HG03432 (cell line): ENCODE measurements around the gene UBA7.
"Not testable (repeated sequence)": the region's sequence is repeated elsewhere in the genome, so short reads cannot be mapped to it uniquely, and the experiment has no call there.

Source experiments
- ATAC-seq: cut with Tn5 transposase; IDR thresholded peaks from one replicate; pipeline ENCODE4 v1.9.1; 2021; ENCODE audit warnings: mild to moderate bottlenecking, moderate library complexity; ENCODE audit not compliant: unreplicated experiment

UBA7 gene

GRCh38 chr3:49786357-49787181 is 27.2 kb downstream of the UBA7 start, which contains the start of gene IP6K1:
Gene IP6K1 (minus strand): TSS chr3:49786542. CDS start chr3:49748040, 38,502 bp downstream.
- peak; percentile 97 for ATAC-seq

DNA sequence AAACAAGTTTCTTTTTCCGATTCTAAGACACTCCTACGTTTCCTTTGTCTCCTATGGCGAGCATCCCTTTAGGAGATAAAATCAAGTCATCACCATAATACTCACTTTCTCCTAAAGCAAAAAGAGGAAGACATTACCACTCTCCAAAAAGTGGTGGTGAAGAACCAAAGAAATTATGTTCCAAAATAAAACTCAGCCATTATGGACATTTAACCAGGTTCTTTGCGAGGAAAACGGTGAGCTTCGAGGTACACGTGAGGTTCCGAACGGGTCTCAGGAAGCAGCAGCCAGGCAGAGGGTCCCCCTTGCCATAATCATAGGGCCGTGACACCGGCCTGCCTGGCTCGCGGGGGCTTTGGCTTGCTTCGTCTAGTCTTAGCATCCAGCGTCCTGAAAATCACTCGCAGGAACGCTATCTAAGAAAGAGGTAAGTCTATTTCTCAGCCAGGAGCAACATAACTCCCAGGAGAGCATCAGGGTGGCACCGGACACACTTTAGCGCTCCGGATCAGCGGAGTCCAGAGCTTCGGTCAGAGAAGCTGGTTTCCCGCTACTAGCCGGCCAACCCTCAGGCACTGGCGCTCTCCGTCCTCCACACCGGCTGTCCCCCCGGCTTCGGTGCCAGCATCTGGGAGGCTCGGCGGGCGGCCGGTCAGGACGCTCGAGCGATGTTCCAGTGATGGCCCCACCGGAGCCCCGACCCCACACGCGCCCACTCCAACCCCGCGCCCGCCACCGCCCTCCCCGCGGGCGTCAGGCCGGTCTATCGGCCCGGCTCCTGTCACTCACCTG is 28.0 kb downstream of the UBA7 start:
- peak; percentile 53 for ATAC-seq

GRCh38 chr3:49782277-49782676 is 31.5 kb downstream of the UBA7 start:
- not testable (repeated sequence) for ATAC-seq

DNA sequence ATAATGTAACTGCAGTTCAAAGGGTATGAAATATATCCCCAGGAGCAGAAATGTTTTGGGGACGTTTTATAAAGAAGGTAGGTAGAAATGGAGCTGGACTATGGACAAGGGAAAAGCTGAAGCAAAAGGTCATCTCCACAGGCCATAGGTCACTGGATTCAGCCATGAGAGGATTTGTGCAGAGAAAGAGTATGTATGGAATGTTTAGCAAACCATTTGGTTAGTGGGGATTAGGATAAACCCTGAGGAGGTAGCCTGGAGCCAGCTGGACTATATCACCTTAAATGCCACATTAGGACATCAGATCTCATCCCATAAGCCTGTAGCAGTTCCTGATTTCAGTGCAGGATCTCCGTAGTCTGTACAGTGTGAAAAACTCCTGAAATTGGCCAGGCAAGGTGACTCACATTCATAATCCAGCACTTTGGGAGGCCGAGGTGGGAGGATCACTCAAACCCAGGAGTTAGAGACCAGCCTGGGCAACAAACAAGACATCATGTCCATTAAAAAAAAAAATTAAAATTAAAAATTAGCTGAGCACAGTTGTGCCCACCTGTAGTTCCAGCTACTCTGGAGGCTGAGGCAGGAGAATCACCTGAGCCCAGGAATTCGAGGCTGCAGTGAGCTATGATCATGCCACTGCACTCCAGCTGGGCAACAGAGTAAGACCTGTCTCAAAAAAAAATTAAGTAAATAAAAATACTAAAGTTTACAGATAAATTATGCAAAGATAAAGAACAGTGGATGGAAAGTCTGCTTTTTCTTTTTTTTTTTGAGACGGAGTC is 32.1 kb downstream of the UBA7 start:
- no peak for ATAC-seq

GRCh38 chr3:49780975-49781365 is 32.8 kb downstream of the UBA7 start:
- not testable (repeated sequence) for ATAC-seq

GRCh38 chr3:49780080-49780974 is 33.4 kb downstream of the UBA7 start:
- ATAC-seq: no peak

DNA sequence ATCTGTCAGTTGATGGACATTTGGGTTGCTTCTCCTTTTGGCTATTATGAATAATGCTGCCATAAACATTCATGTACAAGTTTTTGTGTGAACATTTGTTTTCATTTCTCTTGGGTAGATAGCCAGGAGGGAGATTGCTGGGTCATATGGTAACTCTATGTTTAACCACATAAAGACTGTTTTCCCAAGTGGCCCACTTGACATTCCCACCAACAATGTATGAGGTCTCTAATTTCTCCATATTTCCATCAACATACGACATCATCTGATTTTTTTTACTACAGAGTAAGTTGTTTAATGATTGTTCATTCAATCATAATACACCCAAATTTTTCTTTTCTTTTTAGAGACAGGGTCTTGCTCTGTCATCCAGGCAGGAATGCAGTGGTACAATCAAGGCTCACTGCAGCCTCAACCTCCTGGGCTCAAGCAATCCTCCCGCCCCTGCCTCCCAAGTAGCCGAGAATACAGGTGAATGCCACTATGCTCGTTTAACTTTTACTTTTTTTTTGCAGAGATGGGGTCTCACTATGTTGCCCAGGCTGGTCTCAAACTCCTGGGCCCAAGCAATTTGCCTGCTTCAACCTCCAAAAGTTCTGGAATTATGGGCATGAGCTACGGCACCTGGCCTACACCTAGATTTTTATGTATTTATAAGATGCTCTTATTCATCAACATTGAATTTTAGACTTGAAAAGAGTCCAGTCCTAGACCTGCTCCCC is 34.2 kb downstream of the UBA7 start:
- ATAC-seq: no peak

DNA sequence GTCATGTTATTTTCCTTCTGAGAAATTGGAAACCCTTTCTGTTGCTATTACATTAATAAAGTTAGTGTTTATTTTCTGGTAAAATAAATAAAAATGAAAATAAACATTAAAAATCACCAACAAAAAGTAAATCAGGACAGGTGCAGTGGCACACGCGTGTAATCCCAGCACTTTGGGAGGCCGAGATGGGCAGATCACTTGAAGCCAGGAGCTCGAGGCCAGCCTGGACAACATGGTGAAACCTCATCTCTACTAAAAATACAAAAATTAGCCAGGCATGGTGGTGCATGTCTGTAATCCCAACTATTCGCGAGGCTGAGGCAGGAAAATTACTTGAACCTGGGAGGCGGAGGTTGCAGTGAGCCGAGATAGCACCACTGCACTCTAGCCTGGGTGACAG is 37.7 kb downstream of the UBA7 start:
- ATAC-seq: not testable (repeated sequence)

- ATAC-seq: no peak
Measured at GRCh38 chr3:49775538-49775937, 38.2 kb downstream of the UBA7 start.

DNA sequence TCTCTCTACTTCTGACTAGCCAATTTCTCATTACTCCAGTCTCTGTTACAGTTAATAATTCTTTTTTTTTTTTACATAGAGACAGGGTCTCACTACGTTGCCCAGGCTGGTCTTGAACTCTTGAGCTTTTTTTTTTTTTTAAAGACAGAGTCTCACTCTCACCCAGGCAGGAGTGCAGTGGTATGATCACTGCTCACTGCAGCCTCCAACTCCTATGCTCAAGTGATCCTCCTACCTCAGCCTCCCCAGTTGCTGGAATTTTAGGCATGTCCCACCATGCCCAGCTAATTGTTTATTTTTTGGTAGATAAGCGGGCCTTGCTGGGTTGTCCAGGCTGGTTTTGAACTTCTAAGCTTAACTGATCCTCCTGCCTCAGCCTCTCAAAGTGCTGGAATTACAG is 41.0 kb downstream of the UBA7 start:
- ATAC-seq: no peak

DNA sequence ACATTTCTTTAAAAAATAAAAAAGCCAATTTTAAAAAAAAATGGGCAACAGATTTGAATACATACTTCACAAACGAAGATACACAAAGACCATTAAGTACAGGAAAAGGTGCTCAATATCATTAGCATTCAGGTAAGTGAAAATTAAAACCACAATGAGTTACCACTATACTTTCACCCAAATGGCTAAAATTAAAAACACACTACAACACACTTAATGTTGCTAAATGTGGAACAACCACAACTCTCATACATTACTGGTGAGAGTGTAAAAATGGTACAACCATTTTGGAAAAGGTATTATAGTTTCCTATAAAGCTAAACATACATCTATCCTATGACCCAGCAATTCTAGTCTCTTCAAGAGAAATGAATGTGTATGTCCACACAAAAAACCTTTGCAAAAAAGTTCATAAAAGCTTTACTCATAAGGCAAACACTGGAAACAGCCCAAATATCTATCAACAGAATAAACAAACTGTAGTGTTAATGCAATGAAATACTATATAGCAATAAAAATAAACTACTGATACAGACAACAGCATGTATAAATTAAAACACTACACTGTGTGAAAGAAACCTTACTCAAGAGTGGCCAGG is 42.3 kb downstream of the UBA7 start:
- ATAC-seq: no peak

GRCh38 chr3:49769926-49770325 is 43.8 kb downstream of the UBA7 start:
- ATAC-seq: no peak

GRCh38 chr3:49769286-49769915 is 44.4 kb downstream of the UBA7 start:
- no peak for ATAC-seq

DNA sequence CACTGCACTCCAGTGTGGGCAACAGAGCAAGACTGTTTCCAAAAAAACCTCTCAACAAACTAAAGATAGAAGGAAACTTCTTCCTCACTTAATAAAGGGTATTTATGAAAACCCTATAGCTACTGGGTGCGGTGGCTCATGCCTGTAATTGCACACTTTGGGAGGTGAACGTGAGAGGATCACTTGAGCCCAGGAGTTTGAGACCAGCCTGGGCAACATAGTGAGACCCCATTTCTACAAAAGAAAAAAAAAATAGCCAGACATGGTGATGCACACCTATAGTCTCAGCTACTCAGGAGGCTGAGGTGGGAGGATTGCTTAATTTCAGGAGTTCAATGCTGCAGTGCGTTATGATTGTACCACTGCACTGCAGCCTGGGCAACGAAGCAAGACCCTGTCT is 49.8 kb downstream of the UBA7 start:
- ATAC-seq: no peak

DNA sequence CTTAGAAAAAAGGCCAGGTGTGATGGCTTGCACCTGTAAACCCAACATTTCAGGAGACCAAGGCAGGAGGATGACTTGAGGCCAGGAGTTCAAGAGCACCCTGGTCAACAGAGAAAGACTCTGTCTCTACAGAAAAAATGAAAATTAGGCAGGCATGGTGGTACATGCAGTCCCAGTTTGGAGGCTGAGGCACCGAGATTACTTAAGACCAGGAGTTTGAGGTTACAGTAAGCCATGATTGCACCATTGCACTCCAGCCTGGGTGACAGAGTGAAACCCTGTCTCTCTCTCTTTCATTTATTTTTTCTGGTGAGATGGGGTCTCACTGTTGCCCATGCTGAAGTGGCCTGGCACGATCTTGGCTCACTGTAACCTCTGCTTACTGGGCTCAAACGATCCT is 52.1 kb downstream of the UBA7 start:
- no peak for ATAC-seq

GRCh38 chr3:49759226-49759625 is 54.5 kb downstream of the UBA7 start:
- ATAC-seq: no peak

DNA sequence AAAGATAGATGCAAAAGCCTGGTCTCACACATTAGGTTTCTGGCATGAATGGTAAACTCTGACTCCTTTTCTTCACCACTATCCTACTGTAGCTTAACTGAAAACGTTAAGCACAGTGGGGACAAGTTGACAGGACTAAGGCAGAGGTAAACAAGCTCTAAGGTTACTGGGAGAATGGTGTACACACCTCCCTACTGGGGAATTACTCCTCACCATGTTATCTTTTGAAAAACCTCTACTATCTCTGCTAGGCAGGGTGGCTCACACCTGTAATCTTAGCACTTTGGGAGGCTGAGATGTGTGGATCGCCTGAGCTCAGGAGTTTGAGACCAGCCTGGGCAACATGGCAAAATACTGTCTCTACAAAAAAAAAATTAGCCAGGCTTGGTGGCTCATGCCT is 56.6 kb downstream of the UBA7 start:
- no peak for ATAC-seq

DNA sequence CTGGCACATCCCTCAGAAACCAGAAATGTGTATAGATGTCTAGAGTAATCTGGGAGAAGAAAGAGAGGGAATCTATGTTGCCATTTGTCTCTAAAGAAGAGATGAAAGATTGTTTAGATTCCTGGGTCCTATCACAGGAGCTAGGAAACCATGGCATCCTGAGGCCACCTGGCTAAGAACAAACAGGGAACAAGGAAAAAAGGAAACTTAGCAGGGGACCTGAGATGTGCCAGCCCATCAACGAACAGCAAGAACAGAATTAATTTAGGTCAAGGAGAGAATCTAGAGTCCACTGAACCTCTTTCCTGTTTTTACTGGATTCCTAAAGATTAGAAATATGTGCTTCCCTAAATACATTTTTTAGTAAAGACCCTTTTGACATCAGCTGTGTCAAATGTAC is 57.7 kb downstream of the UBA7 start:
- ATAC-seq: no peak
